Measurements from ENCODE around the gene SP1.

DNA sequence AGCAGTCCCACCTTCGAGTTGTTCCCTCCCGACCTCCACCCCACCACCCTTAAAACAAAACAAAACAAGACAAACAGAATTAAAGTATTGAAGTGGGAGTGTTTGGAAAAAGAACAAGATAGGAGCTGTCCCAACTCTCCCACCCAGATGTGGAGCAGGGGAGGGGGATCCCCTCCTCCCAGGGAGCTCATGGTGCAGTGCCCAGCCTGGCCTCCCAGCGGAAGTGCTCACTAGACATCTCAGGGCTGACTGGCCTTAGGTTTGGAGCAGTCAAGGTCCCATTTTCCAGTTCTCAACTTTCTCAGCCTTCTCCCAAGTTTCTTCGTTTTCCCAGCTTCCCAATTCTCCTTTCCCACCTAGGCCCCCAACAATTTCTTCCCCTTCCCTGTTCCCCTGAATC lies 46.7 kb upstream of the SP1 start:
- TF ChIP-seq, protein P1, sequence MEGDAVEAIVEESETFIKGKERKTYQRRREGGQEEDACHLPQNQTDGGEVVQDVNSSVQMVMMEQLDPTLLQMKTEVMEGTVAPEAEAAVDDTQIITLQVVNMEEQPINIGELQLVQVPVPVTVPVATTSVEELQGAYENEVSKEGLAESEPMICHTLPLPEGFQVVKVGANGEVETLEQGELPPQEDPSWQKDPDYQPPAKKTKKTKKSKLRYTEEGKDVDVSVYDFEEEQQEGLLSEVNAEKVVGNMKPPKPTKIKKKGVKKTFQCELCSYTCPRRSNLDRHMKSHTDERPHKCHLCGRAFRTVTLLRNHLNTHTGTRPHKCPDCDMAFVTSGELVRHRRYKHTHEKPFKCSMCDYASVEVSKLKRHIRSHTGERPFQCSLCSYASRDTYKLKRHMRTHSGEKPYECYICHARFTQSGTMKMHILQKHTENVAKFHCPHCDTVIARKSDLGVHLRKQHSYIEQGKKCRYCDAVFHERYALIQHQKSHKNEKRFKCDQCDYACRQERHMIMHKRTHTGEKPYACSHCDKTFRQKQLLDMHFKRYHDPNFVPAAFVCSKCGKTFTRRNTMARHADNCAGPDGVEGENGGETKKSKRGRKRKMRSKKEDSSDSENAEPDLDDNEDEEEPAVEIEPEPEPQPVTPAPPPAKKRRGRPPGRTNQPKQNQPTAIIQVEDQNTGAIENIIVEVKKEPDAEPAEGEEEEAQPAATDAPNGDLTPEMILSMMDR (IDR thresholded peaks at IDR 0.05; ENCODE audit: poor library complexity, severe bottlenecking): no peak
- TF ChIP-seq, protein P2, sequence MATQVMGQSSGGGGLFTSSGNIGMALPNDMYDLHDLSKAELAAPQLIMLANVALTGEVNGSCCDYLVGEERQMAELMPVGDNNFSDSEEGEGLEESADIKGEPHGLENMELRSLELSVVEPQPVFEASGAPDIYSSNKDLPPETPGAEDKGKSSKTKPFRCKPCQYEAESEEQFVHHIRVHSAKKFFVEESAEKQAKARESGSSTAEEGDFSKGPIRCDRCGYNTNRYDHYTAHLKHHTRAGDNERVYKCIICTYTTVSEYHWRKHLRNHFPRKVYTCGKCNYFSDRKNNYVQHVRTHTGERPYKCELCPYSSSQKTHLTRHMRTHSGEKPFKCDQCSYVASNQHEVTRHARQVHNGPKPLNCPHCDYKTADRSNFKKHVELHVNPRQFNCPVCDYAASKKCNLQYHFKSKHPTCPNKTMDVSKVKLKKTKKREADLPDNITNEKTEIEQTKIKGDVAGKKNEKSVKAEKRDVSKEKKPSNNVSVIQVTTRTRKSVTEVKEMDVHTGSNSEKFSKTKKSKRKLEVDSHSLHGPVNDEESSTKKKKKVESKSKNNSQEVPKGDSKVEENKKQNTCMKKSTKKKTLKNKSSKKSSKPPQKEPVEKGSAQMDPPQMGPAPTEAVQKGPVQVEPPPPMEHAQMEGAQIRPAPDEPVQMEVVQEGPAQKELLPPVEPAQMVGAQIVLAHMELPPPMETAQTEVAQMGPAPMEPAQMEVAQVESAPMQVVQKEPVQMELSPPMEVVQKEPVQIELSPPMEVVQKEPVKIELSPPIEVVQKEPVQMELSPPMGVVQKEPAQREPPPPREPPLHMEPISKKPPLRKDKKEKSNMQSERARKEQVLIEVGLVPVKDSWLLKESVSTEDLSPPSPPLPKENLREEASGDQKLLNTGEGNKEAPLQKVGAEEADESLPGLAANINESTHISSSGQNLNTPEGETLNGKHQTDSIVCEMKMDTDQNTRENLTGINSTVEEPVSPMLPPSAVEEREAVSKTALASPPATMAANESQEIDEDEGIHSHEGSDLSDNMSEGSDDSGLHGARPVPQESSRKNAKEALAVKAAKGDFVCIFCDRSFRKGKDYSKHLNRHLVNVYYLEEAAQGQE (IDR thresholded peaks at IDR 0.05; ENCODE audit: borderline replicate concordance): no peak
- TF ChIP-seq RAD21 (conservative IDR thresholded peaks at IDR 0.05) (no peak), POLR2AphosphoS5 (IDR thresholded peaks at IDR 0.05) (no peak), SMC3 (conservative IDR thresholded peaks at IDR 0.05; ENCODE audit: poor library complexity) (no peak), EZH2 (IDR thresholded peaks at IDR 0.05; ENCODE audit: borderline replicate concordance, insufficient read depth, low read length, poor library complexity, severe bottlenecking) (no peak), MXI1 (conservative IDR thresholded peaks at IDR 0.05; ENCODE audit: poor library complexity, severe bottlenecking) (no peak)

Data from neural cell (in vitro differentiated cells).